A549 (cell line): ENCODE results near the gene PCED1B. TPM values are rescaled to one million over a fixed set of nuclear protein-coding genes. Genes with fewer than 3 reads are reported as not detected.

ENCODE experiments used
- ATAC-seq, 2 experiments: fragments of 200-7000 bp in 1 of 2; fragments of >200 bp in 1 of 2; cut with Nextera tagmentation in 1 of 2; cut with Tn5 transposase in 1 of 2; 3 replicates each; pipeline versions ENCODE4 v1.8.0 to v1.9.1; 2018 to 2020; ENCODE audit warnings: mild to moderate bottlenecking in 1 of 2, moderate library complexity in 1 of 2
- CTCF ChIA-PET: fragments of 300-600 bp; sonication (Branson Sonifier 250); formaldehyde crosslinking; extraction: SDS; loops from one replicate; lab custom pipeline; 2021; ENCODE audit warnings: antibody characterized with exemption, inconsistent platforms; lab: Yijun Ruan, JAX
- POLR2A ChIA-PET: fragments of 350-600 bp; formaldehyde crosslinking; extraction: SDS; loops from one replicate; lab custom pipeline; 2021; ENCODE audit warnings: antibody characterized with exemption, inconsistent platforms; lab: Yijun Ruan, JAX
- DNase-seq, 2 experiments: peaks; one replicate each; pipeline versions ENCODE4 v3.0.0 to v3.0.0-alpha.2; 2011 to 2016; ENCODE audit warnings: low read depth in 1 of 2, low spot score in 1 of 2
- FAIRE-seq: peaks from 2 replicates; lab custom pipeline; 2011; peaks lifted over from hg19 to GRCh38; lab: Jason Lieb, UNC
- H3K27ac ChIP-seq, 2 experiments: fragments of >200 bp; sonication (Bioruptor Twin); formaldehyde crosslinking; 3 replicates each; pipeline ENCODE4 v1.5.1; 2016 to 2017
- H3K4me1 ChIP-seq: fragments of >200 bp; sonication (Bioruptor Twin); formaldehyde crosslinking; 3 replicates; pipeline ENCODE4 v1.6.1; 2016
- H3K4me2 ChIP-seq: fragments of >200 bp; sonication (Bioruptor Twin); formaldehyde crosslinking; 3 replicates; pipeline ENCODE4 v1.6.1; 2016
- H3K4me3 ChIP-seq: fragments of >200 bp; sonication (Bioruptor Twin); formaldehyde crosslinking; 3 replicates; pipeline ENCODE4 v1.5.1; 2016
- H3K9me3 ChIP-seq: fragments of >200 bp; sonication (Bioruptor Twin); formaldehyde crosslinking; 3 replicates; pipeline ENCODE4 v1.6.1; 2016
- BHLHE40 ChIP-seq: IDR thresholded peaks from 2 replicates; pipeline ENCODE4 v1.6.1; 2012; ENCODE audit warnings: low read depth, low read length, inconsistent platforms
- CEBPB ChIP-seq, 2 experiments: fragments of >200 bp in 1 of 2; sonication (Bioruptor Twin) in 1 of 2; formaldehyde crosslinking in 1 of 2; IDR thresholded peaks; 2 replicates each; pipeline ENCODE4 v1.6.1; 2012 to 2016
- CHD2 ChIP-seq: fragments of 150-350 bp; IDR thresholded peaks from 2 replicates; pipeline ENCODE4 v1.6.1; 2014; ENCODE audit warnings: low read length; ENCODE audit not compliant: partially characterized antibody
- CHD4 ChIP-seq: fragments of 200-600 bp; sonication (generic); IDR thresholded peaks from 2 replicates; pipeline ENCODE4 v1.6.1; 2016; ENCODE audit warnings: antibody characterized with exemption, mild to moderate bottlenecking, borderline replicate concordance
- EHMT2 ChIP-seq: fragments of 200-600 bp; sonication (generic); IDR thresholded peaks from 2 replicates; pipeline ENCODE4 v1.6.1; 2016; ENCODE audit warnings: antibody characterized with exemption, low read depth, mild to moderate bottlenecking, moderate library complexity
- EP300 ChIP-seq, 2 experiments: fragments of >200 bp; sonication (Bioruptor Twin); formaldehyde crosslinking; IDR thresholded peaks; 2 replicates in 1 of 2; 3 replicates in 1 of 2; pipeline ENCODE4 v1.6.1; 2016 to 2017
- ESRRA ChIP-seq: fragments of 150-350 bp; IDR thresholded peaks from 2 replicates; pipeline ENCODE4 v1.6.1; 2014; ENCODE audit warnings: mild to moderate bottlenecking, low read length, borderline replicate concordance
- FOSL2 ChIP-seq, 2 experiments: fragments of 450-650 bp in 1 of 2; fragments of >200 bp in 1 of 2; sonication (Bioruptor Twin) in 1 of 2; formaldehyde crosslinking; IDR thresholded peaks; 2 replicates each; pipeline versions ENCODE4 v1.5.0 to v1.6.1; 2016 to 2020; ENCODE audit warnings: mild to moderate bottlenecking in 1 of 2, moderate library complexity in 1 of 2
- FOXS1 ChIP-seq: fragments of 250-450 bp; sonication (Bioruptor Pico); IDR thresholded peaks from 2 replicates; pipeline ENCODE4 v1.5.0; 2020; ENCODE audit warnings: mild to moderate bottlenecking, moderate library complexity
- GATA3 ChIP-seq: IDR thresholded peaks from 2 replicates; pipeline ENCODE4 v1.6.1; 2012; ENCODE audit warnings: borderline replicate concordance
- HEYL ChIP-seq: fragments of 250-450 bp; sonication (Bioruptor Pico); IDR thresholded peaks from 2 replicates; pipeline ENCODE4 v1.8.0; 2021; ENCODE audit warnings: mild to moderate bottlenecking, moderate library complexity
- HOXB5 ChIP-seq: fragments of 250-450 bp; sonication (Bioruptor Pico); IDR thresholded peaks from 2 replicates; pipeline ENCODE4 v1.5.0; 2020; ENCODE audit warnings: mild to moderate bottlenecking, moderate library complexity
- KDM1A ChIP-seq: fragments of 200-600 bp; sonication (generic); IDR thresholded peaks from 2 replicates; pipeline ENCODE4 v1.6.1; 2016; ENCODE audit warnings: low read depth, mild to moderate bottlenecking
- MAFK ChIP-seq: fragments of 450-650 bp; IDR thresholded peaks from 2 replicates; pipeline ENCODE4 v1.6.1; 2014; ENCODE audit not compliant: partially characterized antibody
- MAZ ChIP-seq: fragments of 150-350 bp; IDR thresholded peaks from 2 replicates; pipeline ENCODE4 v1.6.1; 2014; ENCODE audit warnings: antibody characterized with exemption, low read depth, low read length, borderline replicate concordance
- NPAS2 ChIP-seq: fragments of 250-450 bp; sonication (Bioruptor Pico); IDR thresholded peaks from 2 replicates; pipeline ENCODE4 v1.8.0; 2022; ENCODE audit warnings: mild to moderate bottlenecking, moderate library complexity, borderline replicate concordance
- NR3C1 ChIP-seq: fragments of >200 bp; sonication (Bioruptor Twin); formaldehyde crosslinking; IDR thresholded peaks from 3 replicates; pipeline ENCODE4 v1.6.1; 2017
- POLR2A ChIP-seq: IDR thresholded peaks from 2 replicates; pipeline ENCODE4 v1.6.1; 2012; ENCODE audit warnings: mild to moderate bottlenecking, low read length
- RFX5 ChIP-seq: fragments of 450-650 bp; IDR thresholded peaks from 2 replicates; pipeline ENCODE4 v1.7.1; 2014; ENCODE audit warnings: antibody characterized with exemption, mild to moderate bottlenecking, moderate library complexity
- SMC3 ChIP-seq: fragments of >200 bp; sonication (Bioruptor Twin); formaldehyde crosslinking; IDR thresholded peaks from 3 replicates; pipeline ENCODE4 v1.6.1; 2018; ENCODE audit warnings: inconsistent platforms
- TP53 ChIP-seq: fragments of 250-450 bp; sonication (Bioruptor Pico); IDR thresholded peaks from 2 replicates; pipeline ENCODE4 v1.5.0; 2021; ENCODE audit warnings: mild to moderate bottlenecking, moderate library complexity
- ZFP36 ChIP-seq: fragments of 450-650 bp; IDR thresholded peaks from 2 replicates; pipeline ENCODE4 v1.6.1; 2014; ENCODE audit warnings: borderline replicate concordance; ENCODE audit not compliant: partially characterized antibody
- ZSCAN20 ChIP-seq: fragments of 250-450 bp; sonication (Bioruptor Pico); IDR thresholded peaks from 2 replicates; pipeline ENCODE4 v1.8.0; 2022; ENCODE audit warnings: mild to moderate bottlenecking, moderate library complexity
- WGBS: methylation state at CpG from one replicate; pipeline ENCODE4 v1.1.6; 2017; ENCODE audit errors: missing lambda C conversion rate; 5-methylcytosine and 5-hydroxymethylcytosine counted together
- polyA plus RNA-seq, 4 experiments: library from polyadenylated mRNA; depleted of rRNA in 3 of 4; stranded (reverse); fragments of >200 nt; fragmentation: RNase III in 1 of 4; extraction: RNeasy Plus Mini Kit Qiagen cat#74134 plus additional on column Dnase treatment in 1 of 4; gene quantifications; 2 replicates in 3 of 4; 3 replicates in 1 of 4; pipeline ENCODE4 v1.2.3, GENCODE V29; 2011 to 2017
- TF ChIP-seq, protein P1 (sequence below): fragments of >200 bp; sonication (Bioruptor Twin); formaldehyde crosslinking; IDR thresholded peaks from 2 replicates; pipeline ENCODE4 v1.6.1; 2016
- TF ChIP-seq, protein P2 (sequence below): fragments of >200 bp; sonication (Bioruptor Twin); formaldehyde crosslinking; IDR thresholded peaks from 3 replicates; pipeline ENCODE4 v1.6.1; 2016
- TF ChIP-seq, protein P3 (sequence below): fragments of 450-650 bp; IDR thresholded peaks from 2 replicates; pipeline ENCODE4 v1.6.1; 2014; ENCODE audit warnings: antibody characterized with exemption
- TF ChIP-seq, protein P4 (sequence below): fragments of 200-600 bp; sonication (generic); IDR thresholded peaks from 2 replicates; pipeline ENCODE4 v1.6.1; 2016; ENCODE audit warnings: antibody characterized with exemption, mild to moderate bottlenecking, moderate library complexity

The PCED1B gene
- polyA plus RNA-seq, 2 of the 4 experiments (the other 2 are of a cell fraction) = 74.6 to 108 TPM

DNA sequence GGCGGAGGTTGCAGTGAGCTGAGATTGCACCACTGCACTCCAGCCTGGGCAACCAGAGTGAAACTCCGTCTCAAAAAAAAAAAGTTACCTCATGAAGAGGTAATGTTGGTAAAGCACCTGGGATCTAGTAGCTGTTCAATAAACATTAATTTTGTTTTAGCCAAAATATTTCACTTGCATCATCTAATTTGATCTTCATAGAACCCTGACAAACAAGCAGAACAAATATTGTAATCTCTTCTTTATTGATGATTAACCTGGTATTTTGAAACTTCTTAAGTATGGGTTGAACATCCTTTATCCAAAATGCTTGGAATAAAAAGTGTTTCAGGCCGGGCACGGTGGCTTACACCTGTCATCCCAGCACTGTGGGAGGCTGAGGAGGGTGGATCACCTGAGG, 149.4 kb downstream of the PCED1B start:
- peak in 1 of 2 experiments; percentile 8; a peak in 1 of 6 replicates for ATAC-seq
- Histone ChIP-seq H3K27ac (peak overlapping the region; percentile 91 to 98), H3K4me1 (peaks cover 67% of the 10 kb centered on the region), H3K4me3 (no peak overlapping the region), H3K9me3 (0 out of 3 replicates have a peak, but pooled peaks cover 3% of the 10 kb centered on the region), H3K4me2 (peak overlapping the region; percentile 80)
- no peak for FAIRE-seq
- WGBS = 31% methylated on average over 4 of the region's 4 CpGs
- peak; percentile 48; the same call in 1 of the 2 replicates for TF ChIP-seq KDM1A
- peak; percentile 61 to 62; a peak in 3 of 5 replicates for TF ChIP-seq EP300 (IDR thresholded peaks at IDR 0.05)
- TF ChIP-seq FOXS1 = no peak
- peak; percentile 72 to 79 for TF ChIP-seq CEBPB (IDR thresholded peaks at IDR 0.05)
- TF ChIP-seq TP53 (CRISPR knock-in tag) = no peak
- no peak for TF ChIP-seq FOSL2 (IDR thresholded peaks at IDR 0.05)
- 0 out of 2 replicates have a peak, but pooled peaks have one; percentile 3 for TF ChIP-seq FOSL2 (CRISPR knock-in tag; IDR thresholded peaks at IDR 0.05)
- TF ChIP-seq, protein P1, sequence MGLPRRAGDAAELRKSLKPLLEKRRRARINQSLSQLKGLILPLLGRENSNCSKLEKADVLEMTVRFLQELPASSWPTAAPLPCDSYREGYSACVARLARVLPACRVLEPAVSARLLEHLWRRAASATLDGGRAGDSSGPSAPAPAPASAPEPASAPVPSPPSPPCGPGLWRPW = peak; percentile 14; the same call in 1 of the 2 replicates
- peak; percentile 11; the same call in 1 of the 3 replicates for TF ChIP-seq SMC3
- TF ChIP-seq ZFP36 = no peak
- peak; percentile 77 for TF ChIP-seq GATA3
- TF ChIP-seq, protein P2, sequence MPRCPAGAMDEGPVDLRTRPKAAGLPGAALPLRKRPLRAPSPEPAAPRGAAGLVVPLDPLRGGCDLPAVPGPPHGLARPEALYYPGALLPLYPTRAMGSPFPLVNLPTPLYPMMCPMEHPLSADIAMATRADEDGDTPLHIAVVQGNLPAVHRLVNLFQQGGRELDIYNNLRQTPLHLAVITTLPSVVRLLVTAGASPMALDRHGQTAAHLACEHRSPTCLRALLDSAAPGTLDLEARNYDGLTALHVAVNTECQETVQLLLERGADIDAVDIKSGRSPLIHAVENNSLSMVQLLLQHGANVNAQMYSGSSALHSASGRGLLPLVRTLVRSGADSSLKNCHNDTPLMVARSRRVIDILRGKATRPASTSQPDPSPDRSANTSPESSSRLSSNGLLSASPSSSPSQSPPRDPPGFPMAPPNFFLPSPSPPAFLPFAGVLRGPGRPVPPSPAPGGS = 0 out of 3 replicates have a peak, but pooled peaks have one; percentile 51
- ChIA-PET CTCF (interaction anchor here (0.8 to 1.2 kb wide), 2 partner anchors 43 to 169 kb away, joined by 3 to 4 read pairs; no protein-coding TSS in a partner anchor), POLR2A (interaction anchor here (0.9 to 6.8 kb wide), 4 partner anchors 10 to 196 kb away, joined by 3 to 90 read pairs (median 5); partner anchors contain the start of genes AMIGO2 and PCED1B)
- peak in 1 of 2 experiments; percentile 66 for DNase-seq

DNA sequence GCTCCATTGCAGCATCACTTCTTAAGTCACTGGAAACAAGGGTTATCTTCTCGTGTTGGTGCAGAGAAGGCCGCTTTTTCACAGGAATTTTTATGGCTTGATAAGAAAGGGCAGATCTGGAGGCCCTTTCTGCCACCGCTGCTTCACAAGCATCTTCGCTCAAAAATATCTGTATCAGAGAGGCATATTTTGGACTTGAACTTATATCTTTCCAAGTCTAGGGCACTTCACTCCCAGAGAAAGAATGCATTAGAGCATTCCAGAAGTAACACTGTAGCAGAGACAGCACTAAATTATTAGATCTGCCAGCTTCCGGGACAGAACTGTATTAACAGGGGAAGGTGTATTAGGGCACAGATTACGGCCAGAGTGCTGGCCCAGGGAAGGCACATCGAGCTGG, 152.0 kb downstream of the PCED1B start:
- CTCF ChIA-PET = no interaction called here
- Histone ChIP-seq H3K4me3 (no peak overlapping the region), H3K9me3 (peaks cover 8% of the 10 kb centered on the region; the same call in 1 of the 3 replicates), H3K27ac (peak overlapping the region; percentile 91 to 98)
- DNase-seq = no peak
- no peak for TF ChIP-seq BHLHE40
- no peak for TF ChIP-seq CEBPB (IDR thresholded peaks at IDR 0.05)
- TF ChIP-seq ESRRA = no peak
- TF ChIP-seq MAZ = no peak
- TF ChIP-seq, protein P3, sequence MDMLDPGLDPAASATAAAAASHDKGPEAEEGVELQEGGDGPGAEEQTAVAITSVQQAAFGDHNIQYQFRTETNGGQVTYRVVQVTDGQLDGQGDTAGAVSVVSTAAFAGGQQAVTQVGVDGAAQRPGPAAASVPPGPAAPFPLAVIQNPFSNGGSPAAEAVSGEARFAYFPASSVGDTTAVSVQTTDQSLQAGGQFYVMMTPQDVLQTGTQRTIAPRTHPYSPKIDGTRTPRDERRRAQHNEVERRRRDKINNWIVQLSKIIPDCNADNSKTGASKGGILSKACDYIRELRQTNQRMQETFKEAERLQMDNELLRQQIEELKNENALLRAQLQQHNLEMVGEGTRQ = no peak
- no peak for TF ChIP-seq NPAS2 (CRISPR knock-in tag)
- no peak for TF ChIP-seq EHMT2
- TF ChIP-seq HOXB5 (CRISPR knock-in tag) = no peak
- TF ChIP-seq RFX5 = no peak
- TF ChIP-seq, all 56 proteins: peak for 0
- peak in 1 of 2 experiments; percentile 46; a peak in 3 of 6 replicates for ATAC-seq
- 62% methylated on average over 7 of the region's 7 CpGs for WGBS
- FAIRE-seq = no peak
- Histone ChIP-seq H3K4me2 (peak overlapping the region; percentile 38), H3K4me1 (peaks cover 63% of the 10 kb centered on the region)
- POLR2A ChIA-PET = interaction anchor here (0.7 to 0.9 kb wide), 2 partner anchors 39 to 152 kb away, joined by 3 read pairs; partner anchors contain the start of genes AMIGO2 and PCED1B

DNA sequence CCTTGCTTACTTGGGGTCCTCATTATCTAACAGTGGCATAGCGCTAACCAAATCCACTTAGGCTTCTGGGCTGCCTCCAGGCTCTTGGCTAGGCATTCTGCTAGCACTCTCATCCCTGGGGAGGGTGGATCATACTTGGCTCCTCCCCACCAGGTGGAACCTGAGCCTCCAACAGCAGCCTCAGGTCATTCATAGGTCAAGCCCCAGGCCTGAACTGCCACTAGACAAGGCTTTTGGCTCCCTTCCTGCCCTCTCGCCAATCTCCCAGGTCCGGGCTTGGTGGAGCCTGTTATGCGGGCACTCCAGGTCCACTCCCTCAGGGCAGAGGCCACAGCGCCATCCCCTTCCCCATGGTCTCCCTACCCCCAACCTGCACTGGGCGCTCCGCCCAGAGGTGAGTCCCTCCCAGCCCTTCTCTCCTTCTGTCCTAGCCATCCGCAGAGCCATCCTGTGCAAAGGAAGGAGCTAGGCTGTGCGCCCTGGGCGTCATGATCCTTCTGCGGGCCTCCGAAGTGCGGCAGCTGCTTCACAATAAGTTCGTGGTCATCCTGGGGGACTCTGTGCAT, 155.2 kb downstream of the PCED1B start:
- TF ChIP-seq NR3C1 (no peak), MAFK (no peak), CHD2 (no peak), CEBPB (IDR thresholded peaks at IDR 0.05) (no peak), POLR2A (no peak), ZSCAN20 (CRISPR knock-in tag) (no peak), KDM1A (no peak), HEYL (CRISPR knock-in tag) (no peak), CHD4 (no peak)
- TF ChIP-seq, protein P4, sequence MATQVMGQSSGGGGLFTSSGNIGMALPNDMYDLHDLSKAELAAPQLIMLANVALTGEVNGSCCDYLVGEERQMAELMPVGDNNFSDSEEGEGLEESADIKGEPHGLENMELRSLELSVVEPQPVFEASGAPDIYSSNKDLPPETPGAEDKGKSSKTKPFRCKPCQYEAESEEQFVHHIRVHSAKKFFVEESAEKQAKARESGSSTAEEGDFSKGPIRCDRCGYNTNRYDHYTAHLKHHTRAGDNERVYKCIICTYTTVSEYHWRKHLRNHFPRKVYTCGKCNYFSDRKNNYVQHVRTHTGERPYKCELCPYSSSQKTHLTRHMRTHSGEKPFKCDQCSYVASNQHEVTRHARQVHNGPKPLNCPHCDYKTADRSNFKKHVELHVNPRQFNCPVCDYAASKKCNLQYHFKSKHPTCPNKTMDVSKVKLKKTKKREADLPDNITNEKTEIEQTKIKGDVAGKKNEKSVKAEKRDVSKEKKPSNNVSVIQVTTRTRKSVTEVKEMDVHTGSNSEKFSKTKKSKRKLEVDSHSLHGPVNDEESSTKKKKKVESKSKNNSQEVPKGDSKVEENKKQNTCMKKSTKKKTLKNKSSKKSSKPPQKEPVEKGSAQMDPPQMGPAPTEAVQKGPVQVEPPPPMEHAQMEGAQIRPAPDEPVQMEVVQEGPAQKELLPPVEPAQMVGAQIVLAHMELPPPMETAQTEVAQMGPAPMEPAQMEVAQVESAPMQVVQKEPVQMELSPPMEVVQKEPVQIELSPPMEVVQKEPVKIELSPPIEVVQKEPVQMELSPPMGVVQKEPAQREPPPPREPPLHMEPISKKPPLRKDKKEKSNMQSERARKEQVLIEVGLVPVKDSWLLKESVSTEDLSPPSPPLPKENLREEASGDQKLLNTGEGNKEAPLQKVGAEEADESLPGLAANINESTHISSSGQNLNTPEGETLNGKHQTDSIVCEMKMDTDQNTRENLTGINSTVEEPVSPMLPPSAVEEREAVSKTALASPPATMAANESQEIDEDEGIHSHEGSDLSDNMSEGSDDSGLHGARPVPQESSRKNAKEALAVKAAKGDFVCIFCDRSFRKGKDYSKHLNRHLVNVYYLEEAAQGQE = no peak
- TF ChIP-seq, protein P3 = no peak
- DNase-seq = peak in 1 of 2 experiments; percentile 46
- Histone ChIP-seq H3K4me2 (no peak overlapping the region), H3K4me3 (no peak overlapping the region), H3K9me3 (peaks cover 5% of the 10 kb centered on the region; the same call in 1 of the 3 replicates), H3K27ac (peak overlapping the region; percentile 13 to 76; a peak in 4 of 6 replicates), H3K4me1 (peaks cover 56% of the 10 kb centered on the region)
- 95% methylated on average over 12 of the region's 14 CpGs for WGBS
- ChIA-PET CTCF (interaction anchor here (0.5 to 0.6 kb wide), 3 partner anchors 9 to 135 kb away, joined by 3 read pairs; no protein-coding TSS in a partner anchor), POLR2A (no interaction called here)
- FAIRE-seq = no peak
- peak in 1 of 2 experiments; percentile 26; a peak in 4 of 6 replicates for ATAC-seq
